K562 (cell line): ENCODE data around the gene LRRC7.

Source experiments
- ATF2 ChIP-seq: sonication (generic); formaldehyde crosslinking; IDR thresholded peaks from 2 replicates; pipeline ENCODE4 v1.8.1; 2022; ENCODE audit warnings: missing genetic modification reagents
- CBFA2T3 ChIP-seq: fragments of 450-650 bp; IDR thresholded peaks from 2 replicates; pipeline ENCODE4 v1.6.1; 2017
- CHD4 ChIP-seq: fragments of 200-600 bp; sonication (generic); IDR thresholded peaks from 3 replicates; pipeline ENCODE4 v1.6.1; 2012; ENCODE audit warnings: low read depth, mild to moderate bottlenecking, mixed read lengths, low read length, inconsistent platforms; ENCODE audit not compliant: insufficient read depth, insufficient replicate concordance, poor library complexity, severe bottlenecking
- CTCF ChIP-seq, 3 experiments: IDR thresholded peaks in 2 of 3; conservative IDR thresholded peaks in 1 of 3; 2 replicates each; pipeline ENCODE4 v1.5.1; 2011 to 2012; ENCODE audit warnings: low read length in 3 of 3, mild to moderate bottlenecking in 3 of 3, control low read depth in 2 of 3, improper control_type of control experiment in 1 of 3, inconsistent platforms in 1 of 3, low read depth in 1 of 3, mixed read lengths in 1 of 3, moderate library complexity in 1 of 3; ENCODE audit not compliant: insufficient read depth in 2 of 3
- E2F1 ChIP-seq: sonication (generic); formaldehyde crosslinking; IDR thresholded peaks from 2 replicates; pipeline ENCODE4 v1.8.1; 2023; ENCODE audit warnings: mild to moderate bottlenecking, missing genetic modification reagents, moderate library complexity
- FOXK2 ChIP-seq, 2 experiments: fragments of 450-650 bp; IDR thresholded peaks in 1 of 2; conservative IDR thresholded peaks in 1 of 2; 2 replicates each; pipeline ENCODE4 v1.6.1; 2016; ENCODE audit warnings: low read depth in 2 of 2, mild to moderate bottlenecking in 1 of 2
- GATAD2B ChIP-seq: fragments of 450-650 bp; IDR thresholded peaks from 2 replicates; pipeline ENCODE4 v1.6.1; 2017; ENCODE audit warnings: mild to moderate bottlenecking, borderline replicate concordance
- POLR2AphosphoS2 ChIP-seq: IDR thresholded peaks from 2 replicates; pipeline ENCODE4 v1.6.1; 2012; ENCODE audit warnings: low read length, improper control_type of control experiment
- RCOR1 ChIP-seq, 2 experiments: IDR thresholded peaks; 2 replicates each; pipeline ENCODE4 v1.6.1; 2012; ENCODE audit warnings: low read depth in 2 of 2, low read length in 2 of 2, borderline replicate concordance in 1 of 2, improper control_type of control experiment in 1 of 2
- SP2 ChIP-seq: IDR thresholded peaks from 2 replicates; pipeline ENCODE4 v1.6.1; 2011; ENCODE audit warnings: mild to moderate bottlenecking, low read depth, low read length, moderate library complexity; ENCODE audit not compliant: poor library complexity, severe bottlenecking; ENCODE audit errors: extremely low read depth
- STAT5B ChIP-seq: fragments of 250-450 bp; sonication (Bioruptor Pico); IDR thresholded peaks from 2 replicates; pipeline ENCODE4 v1.8.0; 2021; ENCODE audit warnings: mild to moderate bottlenecking, inconsistent platforms
- U2AF2 ChIP-seq: fragments of 200-400 bp; formaldehyde crosslinking; optimal IDR thresholded peaks from 2 replicates; pipeline ENCODE3; 2017; ENCODE audit warnings: low read depth, mild to moderate bottlenecking, low read length
- ZBTB1 ChIP-seq: sonication (generic); formaldehyde crosslinking; IDR thresholded peaks from 2 replicates; pipeline ENCODE4 v1.8.1; 2023; ENCODE audit warnings: missing genetic modification reagents, low read depth, mild to moderate bottlenecking, borderline replicate concordance
- ZEB2 ChIP-seq: fragments of 450-650 bp; IDR thresholded peaks from 2 replicates; pipeline ENCODE4 v1.6.1; 2016

- TF ChIP-seq SP2 (no peak), RCOR1 (IDR thresholded peaks at IDR 0.05; ENCODE audit: borderline replicate concordance in 1 of 2, low read depth in 2 of 2, low read length in 2 of 2) (no peak), CTCF (IDR thresholded peaks at IDR 0.05 in 2 of 3, conservative IDR thresholded peaks at IDR 0.05 in 1 of 3; ENCODE audit: insufficient read depth in 2 of 3, low read depth in 1 of 3, low read length in 3 of 3) (no peak), POLR2AphosphoS2 (no peak), GATAD2B (no peak), ZBTB1 (CRISPR knock-in tag) (no peak), ATF2 (CRISPR knock-in tag) (no peak), U2AF2 (no peak), STAT5B (CRISPR knock-in tag) (no peak), E2F1 (CRISPR knock-in tag) (no peak), ZEB2 (no peak), CHD4 (no peak), CBFA2T3 (no peak), FOXK2 (conservative IDR thresholded peaks at IDR 0.05 in 1 of 2, IDR thresholded peaks at IDR 0.05 in 1 of 2; ENCODE audit: low read depth in 2 of 2) (no peak)
Observed at GRCh38 chr1:69845655-69846054, 277.9 kb downstream of the LRRC7 start.
